ENCODE data around the gene PGBD5. TPM values are rescaled to one million over a fixed set of nuclear protein-coding genes. Genes with fewer than 3 reads are reported as not detected.

The PGBD5 gene
- total and polyA plus RNA-seq, 9 of the 15 experiments (the other 6 are each of a cell fraction or from before 2014, with no cell fraction given): under 0.01 to 0.40 (median 0.10) TPM; not detected in 3

- Histone ChIP-seq H3K4me2 (ENCODE audit: insufficient read depth, low read length) (no peak overlapping the region), H3K9me1 (ENCODE audit: control insufficient read depth, insufficient read depth, low read length) (no peaks in the 10 kb centered on the region), H3K27ac (ENCODE audit: extremely low read depth, low read depth, low read length) (no peak overlapping the region), H3K79me2 (ENCODE audit: control insufficient read depth, insufficient read depth, low read length) (no peaks in the 10 kb centered on the region), H3K36me3 (ENCODE audit: control insufficient read depth, insufficient read depth, low read length) (no peaks in the 10 kb centered on the region), H3K9me3 (replicated peaks; ENCODE audit: control insufficient read depth, insufficient read depth, low read depth, low read length) (no peaks in the 10 kb centered on the region), H3K4me3 (no peak overlapping the region), H3K27me3 (ENCODE audit: control insufficient read depth in 2 of 2, insufficient read depth in 2 of 2, low read length in 2 of 2) (no peaks in the 10 kb centered on the region), H4K20me1 (replicated peaks; ENCODE audit: control insufficient read depth, insufficient read depth, low read length) (no peaks in the 10 kb centered on the region), H2AFZ (ENCODE audit: low read depth, low read length) (no peak overlapping the region), H3K4me1 (replicated peaks in 1 of 2; ENCODE audit: control insufficient read depth in 2 of 2, insufficient read depth in 2 of 2, low read length in 2 of 2) (no peaks in the 10 kb centered on the region), H3K9ac (ENCODE audit: insufficient read depth in 1 of 2, low read depth in 2 of 2, low read length in 2 of 2) (no peak overlapping the region)
- BruUV-seq (replicated peaks): no TSS peak
- intact Hi-C loops (cut with micrococcal nuclease) (no loop called here), in situ Hi-C loops (cut with MboI) (no loop called here)
- no peak for ATAC-seq
- DNase-seq (ENCODE audit: extremely low read depth in 1 of 4, low spot score in 3 of 4): no peak
- POLR2A ChIA-PET: interaction anchor here (0.5 to 1.3 kb wide), 2 partner anchors 18 to 51 kb away, joined by 3 to 4 read pairs; no protein-coding TSS in a partner anchor
- CTCF ChIA-PET (ENCODE audit: low intra/inter-chr PET ratio): no interaction called here
- TF ChIP-seq MCM7 (IDR thresholded peaks at IDR 0.05) (no peak), GATAD2B (IDR thresholded peaks at IDR 0.05; ENCODE audit: borderline replicate concordance) (no peak), ZNF354B (CRISPR knock-in tag; IDR thresholded peaks at IDR 0.05) (no peak), DDX20 (tag; IDR thresholded peaks at IDR 0.05; ENCODE audit: low read depth) (no peak), MED1 (CRISPR knock-in tag; IDR thresholded peaks at IDR 0.05; ENCODE audit: borderline replicate concordance) (no peak), SMAD2 (IDR thresholded peaks at IDR 0.05; ENCODE audit: low read depth, low read length) (no peak), MTA3 (IDR thresholded peaks at IDR 0.05; ENCODE audit: borderline replicate concordance) (no peak), RNF219 (CRISPR knock-in tag; IDR thresholded peaks at IDR 0.05) (no peak), MCM3 (IDR thresholded peaks at IDR 0.05) (no peak), MTF1 (CRISPR knock-in tag; IDR thresholded peaks at IDR 0.05; ENCODE audit: borderline replicate concordance) (no peak), HIVEP1 (CRISPR knock-in tag; IDR thresholded peaks at IDR 0.05) (no peak)
- 0% methylated on average over 4 of the region's 4 CpGs for WGBS (ENCODE audit: insufficient coverage, low coverage, missing lambda C conversion rate)
- FAIRE-seq: no peak
These were observed 38.5 kb upstream of the PGBD5 start for GRCh38 chr1:230464671-230465070.

Measured in K562 (cell line).